ENCODE results near the gene S100P. TPM values are rescaled to one million over a fixed set of nuclear protein-coding genes. Genes with fewer than 3 reads are reported as not detected.

S100P gene
- total RNA-seq, 4 donors from 2014 or later: 0.60 to 10.9 (median 1.1) TPM; not detected in 1

GRCh38 chr4:6673660-6674499 is 19.8 kb upstream of the S100P start:
- no peak for TF ChIP-seq CTCF (IDR thresholded peaks at IDR 0.05)
- DNase-seq (ENCODE audit: low spot score) (peak; percentile 67), ATAC-seq (ENCODE audit: low FRiP score) (peak; percentile 93)

- TF ChIP-seq CTCF (IDR thresholded peaks at IDR 0.05): no peak
- ATAC-seq (ENCODE audit: low FRiP score): no peak
- DNase-seq (ENCODE audit: low spot score): no peak
These were observed 19.1 kb upstream of the S100P start for GRCh38 chr4:6674500-6675149.

GRCh38 chr4:6676722-6677558 is 16.7 kb upstream of the S100P start:
- DNase-seq (ENCODE audit: low spot score) (no peak), ATAC-seq (ENCODE audit: low FRiP score) (no peak)

GRCh38 chr4:6680372-6681034 is 13.2 kb upstream of the S100P start:
- no peak for DNase-seq (ENCODE audit: low spot score)
- no peak for TF ChIP-seq CTCF (IDR thresholded peaks at IDR 0.05)
- ATAC-seq (ENCODE audit: low FRiP score): no peak

More at GRCh38 chr4:6676722-6677558, 16.7 kb upstream of the S100P start:
- TF ChIP-seq CTCF (IDR thresholded peaks at IDR 0.05): no peak

DNA sequence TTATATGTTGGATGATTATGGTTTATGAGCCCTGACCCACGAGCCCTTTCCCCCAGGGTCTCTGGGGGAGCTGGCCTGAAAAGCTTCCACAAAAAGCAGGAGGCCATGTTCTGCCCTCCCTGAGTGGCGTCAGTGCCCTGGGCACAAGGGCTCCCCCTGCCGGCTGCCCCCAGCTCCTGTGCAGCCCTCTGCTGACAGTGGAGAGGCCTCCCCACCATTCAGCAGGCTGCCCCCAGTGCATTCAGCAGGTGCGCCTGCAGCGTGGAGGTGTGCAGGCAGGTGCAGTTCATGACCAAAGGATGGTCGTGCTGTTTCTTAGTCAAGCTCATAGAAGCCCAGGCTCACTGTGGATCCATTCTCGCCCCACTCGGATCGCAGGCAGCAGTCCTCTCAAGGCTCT is 12.5 kb upstream of the S100P start:
- no peak for TF ChIP-seq CTCF (IDR thresholded peaks at IDR 0.05)
- DNase-seq (ENCODE audit: low spot score) (no peak), ATAC-seq (ENCODE audit: low FRiP score) (no peak)

DNA sequence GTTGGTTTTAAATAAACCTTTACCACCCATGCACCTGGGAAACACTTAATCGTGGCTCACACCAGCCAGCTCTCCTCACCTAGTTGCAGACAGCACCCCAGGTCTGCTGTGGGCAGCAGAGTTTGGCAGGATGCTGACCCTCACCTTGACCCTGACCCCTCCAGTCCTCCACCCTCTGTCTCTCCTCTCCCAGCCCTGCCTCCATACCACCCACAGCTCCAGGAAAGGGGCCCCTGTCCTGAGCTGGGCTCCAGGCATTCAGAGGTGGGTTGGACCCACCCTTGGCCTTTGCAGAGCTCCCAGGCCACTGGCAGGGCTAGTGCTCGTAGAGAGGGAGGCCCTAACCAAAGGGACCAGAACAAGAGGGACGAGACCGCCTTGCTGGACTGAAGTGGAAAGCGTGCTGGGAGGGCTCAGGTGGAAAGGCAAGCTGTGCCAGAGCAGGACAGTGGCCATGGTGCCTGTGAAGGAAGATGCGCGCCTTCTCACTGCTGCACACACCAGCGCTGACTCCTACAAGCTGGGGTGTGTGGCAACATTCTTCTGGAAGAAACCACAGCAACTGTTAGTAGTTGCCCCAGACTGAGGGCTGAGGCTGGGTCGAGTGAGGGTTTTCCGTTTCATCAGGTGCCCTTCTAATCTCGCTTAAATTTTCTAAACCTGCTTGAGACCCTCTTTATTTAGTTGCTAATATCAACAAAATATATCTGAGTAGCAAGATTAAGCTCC is 10.7 kb upstream of the S100P start:
- DNase-seq (ENCODE audit: low spot score) (no peak), ATAC-seq (ENCODE audit: low FRiP score) (no peak)
- no peak for TF ChIP-seq CTCF (IDR thresholded peaks at IDR 0.05)
